HEK293 (cell line): Measurements from ENCODE around the gene STK35.

Experiments used
- CTCF ChIA-PET: fragments of 350-600 bp; formaldehyde crosslinking; extraction: SDS; loops from one replicate; lab custom pipeline; 2021; ENCODE audit warnings: antibody characterized with exemption; lab: Yijun Ruan, JAX
- POLR2A ChIA-PET: fragments of 300-600 bp; formaldehyde crosslinking; extraction: SDS; loops from one replicate; lab custom pipeline; 2020; ENCODE audit warnings: antibody characterized with exemption, inconsistent platforms; lab: Yijun Ruan, JAX
- H3K27ac ChIP-seq: fragments of 200-500 bp; sonication (Bioruptor generic); 2 replicates; pipeline ENCODE4 v1.5.1; 2014; ENCODE audit warnings: low read depth, low read length, control low read depth, inconsistent platforms; ENCODE audit errors: extremely low read depth
- H3K36me3 ChIP-seq, 2 experiments: fragments of 200-500 bp in 1 of 2; sonication (Bioruptor generic) in 1 of 2; 1 replicate in 1 of 2; 2 replicates in 1 of 2; pipeline ENCODE4 v1.5.1; 2014 to 2017; ENCODE audit warnings: inconsistent platforms in 2 of 2, low read length in 2 of 2; ENCODE audit not compliant: control insufficient read depth in 2 of 2, insufficient read depth in 1 of 2
- H3K4me1 ChIP-seq: fragments of 200-500 bp; sonication (Bioruptor generic); 2 replicates; pipeline ENCODE4 v1.5.1; 2014; ENCODE audit warnings: mild to moderate bottlenecking, low read length, inconsistent platforms; ENCODE audit not compliant: control insufficient read depth, insufficient read depth
- H3K4me3 ChIP-seq: 2 replicates; pipeline ENCODE4 v1.5.1; 2011; ENCODE audit warnings: low read depth, mild to moderate bottlenecking, control low read depth, low read length, moderate library complexity
- H3K9me3 ChIP-seq: fragments of 200-500 bp; sonication (Bioruptor generic); 2 replicates; pipeline ENCODE4 v1.5.1; 2014; ENCODE audit warnings: low read depth, low read length, inconsistent platforms; ENCODE audit not compliant: control insufficient read depth, insufficient read depth
- BCL11A ChIP-seq: fragments of 450-650 bp; formaldehyde crosslinking; IDR thresholded peaks from 2 replicates; pipeline ENCODE4 v1.5.1; 2016; ENCODE audit warnings: low read depth, missing biosample characterization, missing genetic modification characterization
- BCL11B ChIP-seq: fragments of 450-650 bp; formaldehyde crosslinking; IDR thresholded peaks from 2 replicates; pipeline ENCODE4 v1.5.1; 2016; ENCODE audit warnings: low read depth, missing biosample characterization, missing genetic modification characterization
- EGR2 ChIP-seq: fragments of 450-650 bp; formaldehyde crosslinking; IDR thresholded peaks from 2 replicates; pipeline ENCODE4 v1.5.1; 2016; ENCODE audit warnings: low read depth, missing biosample characterization, missing genetic modification characterization
- FEZF1 ChIP-seq: fragments of 450-650 bp; formaldehyde crosslinking; IDR thresholded peaks from 2 replicates; pipeline ENCODE4 v1.5.1; 2016; ENCODE audit warnings: missing biosample characterization, missing genetic modification characterization
- GFI1B ChIP-seq: fragments of 450-650 bp; formaldehyde crosslinking; IDR thresholded peaks from 2 replicates; pipeline ENCODE4 v1.5.1; 2016; ENCODE audit warnings: missing biosample characterization, missing genetic modification characterization
- GLIS1 ChIP-seq: fragments of 450-650 bp; formaldehyde crosslinking; IDR thresholded peaks from 2 replicates; pipeline ENCODE4 v1.5.1; 2016; ENCODE audit warnings: missing biosample characterization, missing genetic modification characterization
- OSR2 ChIP-seq: fragments of 450-650 bp; formaldehyde crosslinking; IDR thresholded peaks from 2 replicates; pipeline ENCODE4 v1.5.1; 2016; ENCODE audit warnings: missing biosample characterization, missing genetic modification characterization
- SCRT1 ChIP-seq: fragments of 450-650 bp; formaldehyde crosslinking; IDR thresholded peaks from 2 replicates; pipeline ENCODE4 v1.5.1; 2016; ENCODE audit warnings: missing biosample characterization, missing genetic modification characterization, borderline replicate concordance
- SP2 ChIP-seq: fragments of 450-650 bp; formaldehyde crosslinking; IDR thresholded peaks from 2 replicates; pipeline ENCODE4 v1.5.1; 2016; ENCODE audit warnings: missing biosample characterization, missing genetic modification characterization
- YY2 ChIP-seq: fragments of 450-650 bp; formaldehyde crosslinking; IDR thresholded peaks from 2 replicates; pipeline ENCODE4 v1.5.1; 2016; ENCODE audit warnings: missing biosample characterization, missing genetic modification characterization
- ZBTB21 ChIP-seq: fragments of 450-650 bp; formaldehyde crosslinking; IDR thresholded peaks from 2 replicates; pipeline ENCODE4 v1.5.1; 2017; ENCODE audit warnings: missing biosample characterization, missing genetic modification characterization
- ZFP69B ChIP-seq: fragments of 450-650 bp; formaldehyde crosslinking; IDR thresholded peaks from 2 replicates; pipeline ENCODE4 v1.5.1; 2016; ENCODE audit warnings: missing biosample characterization, missing genetic modification characterization
- ZNF132 ChIP-seq: fragments of 450-650 bp; formaldehyde crosslinking; IDR thresholded peaks from 2 replicates; pipeline ENCODE4 v1.5.1; 2017; ENCODE audit warnings: missing biosample characterization, missing genetic modification characterization, borderline replicate concordance
- ZNF146 ChIP-seq: fragments of 450-650 bp; formaldehyde crosslinking; IDR thresholded peaks from 2 replicates; pipeline ENCODE4 v1.5.1; 2016; ENCODE audit warnings: missing biosample characterization, missing genetic modification characterization
- ZNF155 ChIP-seq: fragments of 450-650 bp; formaldehyde crosslinking; IDR thresholded peaks from 2 replicates; pipeline ENCODE4 v1.5.1; 2016; ENCODE audit warnings: missing biosample characterization, missing genetic modification characterization
- ZNF169 ChIP-seq: fragments of 450-650 bp; formaldehyde crosslinking; IDR thresholded peaks from 2 replicates; pipeline ENCODE4 v1.5.1; 2016; ENCODE audit warnings: missing biosample characterization, missing genetic modification characterization
- ZNF174 ChIP-seq: fragments of 450-650 bp; formaldehyde crosslinking; IDR thresholded peaks from 2 replicates; pipeline ENCODE4 v1.5.0; 2017; ENCODE audit warnings: missing biosample characterization, mild to moderate bottlenecking, missing genetic modification characterization
- ZNF2 ChIP-seq: fragments of 450-650 bp; formaldehyde crosslinking; IDR thresholded peaks from 2 replicates; pipeline ENCODE4 v1.5.1; 2016; ENCODE audit warnings: missing biosample characterization, missing genetic modification characterization
- ZNF211 ChIP-seq: fragments of 450-650 bp; formaldehyde crosslinking; IDR thresholded peaks from 2 replicates; pipeline ENCODE4 v1.5.1; 2016; ENCODE audit warnings: low read depth, missing biosample characterization, missing genetic modification characterization
- ZNF221 ChIP-seq: fragments of 450-650 bp; formaldehyde crosslinking; IDR thresholded peaks from 2 replicates; pipeline ENCODE4 v1.5.1; 2017; ENCODE audit warnings: missing biosample characterization, missing genetic modification characterization, borderline replicate concordance
- ZNF23 ChIP-seq: fragments of 450-650 bp; formaldehyde crosslinking; IDR thresholded peaks from 2 replicates; pipeline ENCODE4 v1.5.1; 2016; ENCODE audit warnings: missing biosample characterization, missing genetic modification characterization, borderline replicate concordance
- ZNF239 ChIP-seq: fragments of 450-650 bp; formaldehyde crosslinking; IDR thresholded peaks from 2 replicates; pipeline ENCODE4 v1.5.1; 2016; ENCODE audit warnings: missing biosample characterization, missing genetic modification characterization
- ZNF335 ChIP-seq: fragments of 450-650 bp; formaldehyde crosslinking; conservative IDR thresholded peaks from 2 replicates; pipeline ENCODE4 v1.5.1; 2016; ENCODE audit warnings: missing biosample characterization, missing genetic modification characterization
- ZNF341 ChIP-seq: fragments of 450-650 bp; formaldehyde crosslinking; IDR thresholded peaks from 2 replicates; pipeline ENCODE4; 2016; ENCODE audit warnings: low read depth, missing biosample characterization, missing genetic modification characterization
- ZNF354C ChIP-seq: fragments of 450-650 bp; formaldehyde crosslinking; IDR thresholded peaks from 2 replicates; pipeline ENCODE4 v1.5.1; 2016; ENCODE audit warnings: missing biosample characterization, missing genetic modification characterization, low read depth, borderline replicate concordance
- ZNF510 ChIP-seq: fragments of 450-650 bp; formaldehyde crosslinking; IDR thresholded peaks from 2 replicates; pipeline ENCODE4 v1.5.1; 2018; ENCODE audit warnings: mild to moderate bottlenecking, missing genetic modification characterization, missing biosample characterization; ENCODE audit not compliant: insufficient replicate concordance
- ZNF529 ChIP-seq: fragments of 450-650 bp; formaldehyde crosslinking; IDR thresholded peaks from 2 replicates; pipeline ENCODE4 v1.5.1; 2017; ENCODE audit warnings: missing genetic modification characterization, missing biosample characterization; ENCODE audit not compliant: insufficient replicate concordance
- ZNF660 ChIP-seq: fragments of 450-650 bp; IDR thresholded peaks from 2 replicates; pipeline ENCODE4 v1.5.1; 2018; ENCODE audit warnings: missing biosample characterization, mild to moderate bottlenecking, missing genetic modification characterization
- ZNF677 ChIP-seq: fragments of 450-650 bp; IDR thresholded peaks from 2 replicates; pipeline ENCODE4 v1.5.0; 2018; ENCODE audit warnings: missing biosample characterization, mild to moderate bottlenecking, missing genetic modification characterization, moderate library complexity
- ZNF747 ChIP-seq: fragments of 450-650 bp; formaldehyde crosslinking; IDR thresholded peaks from 2 replicates; pipeline ENCODE4 v1.5.1; 2016; ENCODE audit warnings: missing biosample characterization, missing genetic modification characterization
- ZNF785 ChIP-seq: fragments of 450-650 bp; formaldehyde crosslinking; IDR thresholded peaks from 2 replicates; pipeline ENCODE4 v1.5.1; 2016; ENCODE audit warnings: missing biosample characterization, missing genetic modification characterization
- ZNF791 ChIP-seq: fragments of 450-650 bp; formaldehyde crosslinking; IDR thresholded peaks from 2 replicates; pipeline ENCODE4 v1.5.1; 2016; ENCODE audit warnings: missing biosample characterization, missing genetic modification characterization
- ZNF792 ChIP-seq: fragments of 450-650 bp; formaldehyde crosslinking; IDR thresholded peaks from 2 replicates; pipeline ENCODE4 v1.5.1; 2016; ENCODE audit warnings: missing biosample characterization, missing genetic modification characterization
- TF ChIP-seq, protein P1 (sequence below): fragments of 450-650 bp; formaldehyde crosslinking; IDR thresholded peaks from 2 replicates; pipeline ENCODE4 v1.5.1; 2017; ENCODE audit warnings: missing biosample characterization, missing genetic modification characterization

STK35 gene

DNA sequence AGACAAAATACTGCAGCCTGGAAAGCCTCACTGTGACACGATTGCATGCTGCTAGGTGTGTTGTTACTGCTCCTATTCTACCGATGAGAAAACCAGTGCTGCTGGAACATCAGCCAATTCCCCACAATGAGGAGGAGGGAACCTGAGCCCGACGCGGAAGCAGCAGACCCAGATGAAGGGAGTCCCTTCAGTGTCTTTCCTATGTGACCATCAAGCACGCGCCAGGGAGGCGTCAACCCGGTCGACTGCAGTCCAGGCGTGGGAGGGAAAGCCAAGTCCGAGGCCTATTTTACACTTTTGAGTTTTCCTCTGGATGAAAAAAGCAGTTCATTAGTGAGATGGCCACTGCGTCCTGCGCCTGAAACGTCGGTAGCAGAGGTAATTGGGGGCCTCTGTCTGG lies 63.3 kb downstream of the STK35 start:
- Histone ChIP-seq H3K27ac (no peak overlapping the region), H3K9me3 (no peaks in the 10 kb centered on the region), H3K36me3 (no peaks in the 10 kb centered on the region), H3K4me1 (no peaks in the 10 kb centered on the region), H3K4me3 (no peak overlapping the region)
- CTCF ChIA-PET = no interaction called here
- POLR2A ChIA-PET = no interaction called here
- no peak for TF ChIP-seq ZNF239
- TF ChIP-seq ZNF155 (tag by site-specific recombination) = no peak
- no peak for TF ChIP-seq ZNF677 (tag by site-specific recombination)
- no peak for TF ChIP-seq SP2 (tag by site-specific recombination)
- TF ChIP-seq ZNF341 = no peak
- no peak for TF ChIP-seq ZBTB21 (tag by site-specific recombination)
- TF ChIP-seq ZNF354C = no peak

DNA sequence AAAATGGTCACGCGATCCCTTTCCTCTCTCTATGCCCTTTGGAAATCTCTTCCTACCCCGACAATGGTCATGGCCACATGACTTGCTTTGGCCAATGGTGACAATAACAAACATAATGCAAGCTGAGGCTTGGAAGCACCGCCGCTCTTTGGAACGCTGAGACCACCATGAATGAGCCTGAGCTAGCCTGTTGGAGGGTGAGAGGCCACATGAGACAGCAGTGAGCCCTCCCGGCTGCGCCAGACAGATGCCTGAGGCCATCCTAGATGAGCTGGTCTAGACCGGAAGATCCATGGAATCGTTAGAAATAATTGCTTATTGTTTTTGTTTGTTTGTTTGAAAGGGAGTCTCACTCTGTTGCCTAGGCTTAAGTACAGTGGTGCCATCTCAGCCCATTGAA lies 64.2 kb downstream of the STK35 start:
- H3K27ac ChIP-seq = no peak overlapping the region
- no peak overlapping the region for H3K4me3 ChIP-seq
- no peaks in the 10 kb centered on the region for H3K4me1 ChIP-seq
- TF ChIP-seq ZNF221 (no peak), ZNF169 (no peak), SCRT1 (tag by site-specific recombination) (no peak), ZNF23 (tag by site-specific recombination) (no peak), ZFP69B (tag by site-specific recombination) (no peak), ZNF792 (tag by site-specific recombination) (no peak), ZNF211 (no peak), ZNF747 (no peak), ZNF335 (tag by site-specific recombination) (no peak), ZNF174 (tag by site-specific recombination) (no peak), YY2 (no peak), ZNF785 (tag by site-specific recombination) (no peak), GLIS1 (tag by site-specific recombination) (no peak), ZNF660 (tag by site-specific recombination) (no peak), ZNF2 (no peak), FEZF1 (tag by site-specific recombination) (no peak), ZNF146 (no peak), OSR2 (tag by site-specific recombination) (no peak)
- H3K9me3 ChIP-seq = no peaks in the 10 kb centered on the region
- H3K36me3 ChIP-seq = no peaks in the 10 kb centered on the region
- CTCF ChIA-PET = interaction anchor here (0.7 kb wide), 1 partner anchor 257 kb away, joined by 3 read pairs; no protein-coding TSS in a partner anchor
- POLR2A ChIA-PET = no interaction called here

DNA sequence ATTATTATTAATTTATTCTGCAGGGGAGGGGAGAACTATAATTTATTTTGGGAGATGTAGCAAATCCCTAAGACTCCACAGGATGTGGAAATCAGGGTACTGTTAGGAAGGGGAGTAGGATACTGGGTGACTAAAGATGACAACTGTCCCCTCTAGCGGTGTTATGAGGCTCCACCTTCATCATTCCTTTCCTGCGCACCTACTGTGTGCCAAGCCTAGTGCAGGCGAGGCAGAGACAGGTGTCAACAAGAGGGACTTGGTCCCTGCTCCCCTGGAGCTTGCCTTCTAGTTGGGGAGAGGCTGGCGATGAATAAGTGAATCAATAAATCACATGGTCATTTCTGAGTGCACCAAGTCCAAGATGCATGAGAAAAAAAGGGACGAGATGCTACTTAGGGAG lies 65.5 kb downstream of the STK35 start:
- ChIA-PET POLR2A (no interaction called here), CTCF (interaction anchor here (0.9 kb wide), 1 partner anchor 11 kb away, joined by 3 read pairs; no protein-coding TSS in a partner anchor)
- TF ChIP-seq ZNF791 (tag by site-specific recombination) (no peak), BCL11B (tag by site-specific recombination) (no peak), GFI1B (no peak), ZNF529 (tag by site-specific recombination) (no peak), EGR2 (no peak), ZNF132 (tag by site-specific recombination) (no peak), BCL11A (tag by site-specific recombination) (no peak), ZNF510 (tag by site-specific recombination) (no peak)
- TF ChIP-seq, protein P1, sequence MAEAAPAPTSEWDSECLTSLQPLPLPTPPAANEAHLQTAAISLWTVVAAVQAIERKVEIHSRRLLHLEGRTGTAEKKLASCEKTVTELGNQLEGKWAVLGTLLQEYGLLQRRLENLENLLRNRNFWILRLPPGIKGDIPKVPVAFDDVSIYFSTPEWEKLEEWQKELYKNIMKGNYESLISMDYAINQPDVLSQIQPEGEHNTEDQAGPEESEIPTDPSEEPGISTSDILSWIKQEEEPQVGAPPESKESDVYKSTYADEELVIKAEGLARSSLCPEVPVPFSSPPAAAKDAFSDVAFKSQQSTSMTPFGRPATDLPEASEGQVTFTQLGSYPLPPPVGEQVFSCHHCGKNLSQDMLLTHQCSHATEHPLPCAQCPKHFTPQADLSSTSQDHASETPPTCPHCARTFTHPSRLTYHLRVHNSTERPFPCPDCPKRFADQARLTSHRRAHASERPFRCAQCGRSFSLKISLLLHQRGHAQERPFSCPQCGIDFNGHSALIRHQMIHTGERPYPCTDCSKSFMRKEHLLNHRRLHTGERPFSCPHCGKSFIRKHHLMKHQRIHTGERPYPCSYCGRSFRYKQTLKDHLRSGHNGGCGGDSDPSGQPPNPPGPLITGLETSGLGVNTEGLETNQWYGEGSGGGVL (tag by site-specific recombination) = no peak
- no peaks in the 10 kb centered on the region for H3K9me3 ChIP-seq
- no peak overlapping the region for H3K4me3 ChIP-seq
- no peaks in the 10 kb centered on the region for H3K36me3 ChIP-seq
- H3K4me1 ChIP-seq = no peaks in the 10 kb centered on the region
- H3K27ac ChIP-seq = no peak overlapping the region
